Measurements from ENCODE around the gene ELP4. TPM values are rescaled to one million over a fixed set of nuclear protein-coding genes. Genes with fewer than 3 reads are reported as not detected.

Gene ELP4
- total and polyA plus RNA-seq, 2 experiments from 2014 or later: 16.6 to 28.7 TPM

- Histone ChIP-seq H3K36me3 (no peaks in the 10 kb centered on the region), H3K9me3 (ENCODE audit: low read depth) (no peaks in the 10 kb centered on the region), H3K4me3 (no peak overlapping the region), H3K27me3 (no peaks in the 10 kb centered on the region), H3K4me1 (ENCODE audit: low read depth) (no peaks in the 10 kb centered on the region), H3K27ac (no peak overlapping the region)
- no peak for DNase-seq (ENCODE audit: low read depth in 1 of 2, low spot score in 1 of 2)
- TF ChIP-seq, protein P1, sequence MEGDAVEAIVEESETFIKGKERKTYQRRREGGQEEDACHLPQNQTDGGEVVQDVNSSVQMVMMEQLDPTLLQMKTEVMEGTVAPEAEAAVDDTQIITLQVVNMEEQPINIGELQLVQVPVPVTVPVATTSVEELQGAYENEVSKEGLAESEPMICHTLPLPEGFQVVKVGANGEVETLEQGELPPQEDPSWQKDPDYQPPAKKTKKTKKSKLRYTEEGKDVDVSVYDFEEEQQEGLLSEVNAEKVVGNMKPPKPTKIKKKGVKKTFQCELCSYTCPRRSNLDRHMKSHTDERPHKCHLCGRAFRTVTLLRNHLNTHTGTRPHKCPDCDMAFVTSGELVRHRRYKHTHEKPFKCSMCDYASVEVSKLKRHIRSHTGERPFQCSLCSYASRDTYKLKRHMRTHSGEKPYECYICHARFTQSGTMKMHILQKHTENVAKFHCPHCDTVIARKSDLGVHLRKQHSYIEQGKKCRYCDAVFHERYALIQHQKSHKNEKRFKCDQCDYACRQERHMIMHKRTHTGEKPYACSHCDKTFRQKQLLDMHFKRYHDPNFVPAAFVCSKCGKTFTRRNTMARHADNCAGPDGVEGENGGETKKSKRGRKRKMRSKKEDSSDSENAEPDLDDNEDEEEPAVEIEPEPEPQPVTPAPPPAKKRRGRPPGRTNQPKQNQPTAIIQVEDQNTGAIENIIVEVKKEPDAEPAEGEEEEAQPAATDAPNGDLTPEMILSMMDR (IDR thresholded peaks at IDR 0.05; ENCODE audit: low read depth, low read length): no peak
Measured at GRCh38 chr11:31478223-31478590, 31.4 kb upstream of the ELP4 start.

- H3K4me3 ChIP-seq: no peak overlapping the region
- H3K9me3 ChIP-seq (ENCODE audit: low read depth): no peaks in the 10 kb centered on the region
- DNase-seq (ENCODE audit: low read depth in 1 of 2, low spot score in 1 of 2): no peak
- no peak overlapping the region for H3K27ac ChIP-seq
- H3K27me3 ChIP-seq: no peaks in the 10 kb centered on the region
- H3K4me1 ChIP-seq (ENCODE audit: low read depth): no peaks in the 10 kb centered on the region
- no peaks in the 10 kb centered on the region for H3K36me3 ChIP-seq
- TF ChIP-seq, protein P1 (IDR thresholded peaks at IDR 0.05; ENCODE audit: low read depth, low read length): no peak
Measured at GRCh38 chr11:31479066-31479465, 30.5 kb upstream of the ELP4 start.

DNA sequence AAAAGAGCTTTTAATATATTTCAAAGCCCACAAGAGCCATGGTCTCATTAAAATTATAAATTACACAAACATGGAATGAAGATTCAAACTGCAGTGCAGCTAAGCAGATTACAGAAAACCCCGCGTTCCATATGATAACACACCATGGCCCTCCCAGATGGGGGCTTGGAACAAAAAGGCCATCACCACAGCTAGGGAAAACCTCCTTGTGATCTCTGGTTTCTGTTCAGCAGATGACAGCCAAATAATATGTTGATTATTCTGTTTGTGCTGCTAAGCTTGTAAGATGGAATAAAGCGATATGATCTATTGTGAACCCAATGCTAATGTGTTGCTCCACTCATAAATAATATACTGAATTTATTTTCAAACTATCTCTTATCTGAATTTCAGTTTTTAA, 28.6 kb upstream of the ELP4 start:
- no peak overlapping the region for H3K27ac ChIP-seq
- peak in 1 of 2 donors; percentile 8 for DNase-seq (ENCODE audit: low read depth in 1 of 2, low spot score in 1 of 2)
- no peaks in the 10 kb centered on the region for H3K36me3 ChIP-seq
- no peak overlapping the region for H3K4me3 ChIP-seq
- TF ChIP-seq, protein P1 (IDR thresholded peaks at IDR 0.05; ENCODE audit: low read depth, low read length): no peak
- no peaks in the 10 kb centered on the region for H3K9me3 ChIP-seq (ENCODE audit: low read depth)
- no peaks in the 10 kb centered on the region for H3K4me1 ChIP-seq (ENCODE audit: low read depth)
- H3K27me3 ChIP-seq: no peaks in the 10 kb centered on the region

DNA sequence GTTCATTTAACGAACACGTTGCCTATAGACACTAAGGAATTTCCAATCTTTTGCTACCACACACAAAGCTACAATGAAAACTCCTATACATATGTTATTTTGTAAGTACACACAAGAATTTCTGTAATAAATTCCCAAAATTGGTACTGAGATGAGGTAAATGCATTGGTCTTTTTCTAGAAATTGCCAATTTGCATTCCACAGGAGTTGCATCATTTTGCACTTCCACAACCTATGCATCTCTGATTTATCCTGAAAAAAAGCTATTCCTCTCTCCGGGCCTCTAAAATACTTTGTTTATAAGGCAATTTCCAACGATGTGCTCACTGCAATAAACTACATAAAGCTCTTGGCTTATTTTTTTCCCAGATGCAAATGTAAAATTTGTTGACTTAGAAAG, 25.1 kb upstream of the ELP4 start:
- Histone ChIP-seq H3K27me3 (no peaks in the 10 kb centered on the region), H3K4me1 (ENCODE audit: low read depth) (no peaks in the 10 kb centered on the region), H3K27ac (no peak overlapping the region), H3K36me3 (peaks cover 3% of the 10 kb centered on the region), H3K9me3 (ENCODE audit: low read depth) (no peaks in the 10 kb centered on the region), H3K4me3 (no peak overlapping the region)
- TF ChIP-seq, protein P1 (IDR thresholded peaks at IDR 0.05; ENCODE audit: low read depth, low read length): no peak
- no peak for DNase-seq (ENCODE audit: low read depth in 1 of 2, low spot score in 1 of 2)

DNA sequence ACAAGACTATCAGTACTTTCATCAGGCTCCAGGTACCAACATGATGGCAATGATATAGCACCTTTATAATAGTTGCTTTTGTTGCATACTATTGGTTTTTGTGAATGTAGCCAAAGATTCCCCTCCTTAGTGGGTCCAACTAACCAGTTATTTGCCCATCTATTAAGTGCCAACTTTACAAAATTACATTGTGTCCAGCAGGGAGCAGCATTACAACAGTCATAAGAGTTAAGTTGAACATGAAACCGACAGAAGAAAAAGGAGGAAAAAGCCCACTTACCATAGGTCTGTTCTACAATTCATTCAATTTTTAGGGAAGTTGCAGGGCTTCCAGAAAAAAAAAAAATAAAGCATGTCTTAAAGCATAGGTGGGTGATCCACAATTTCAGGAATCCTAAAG, 21.7 kb upstream of the ELP4 start:
- peak; percentile 21 to 81 for DNase-seq (ENCODE audit: low read depth in 1 of 2, low spot score in 1 of 2)

More for the DNA sequence above, 21.7 kb upstream of the ELP4 start:
- Histone ChIP-seq H3K27ac (no peak overlapping the region), H3K9me3 (ENCODE audit: low read depth) (no peaks in the 10 kb centered on the region), H3K4me3 (no peak overlapping the region), H3K36me3 (peaks cover 3% of the 10 kb centered on the region), H3K4me1 (ENCODE audit: low read depth) (no peaks in the 10 kb centered on the region), H3K27me3 (no peaks in the 10 kb centered on the region)
- TF ChIP-seq, protein P1 (IDR thresholded peaks at IDR 0.05; ENCODE audit: low read depth, low read length): peak; percentile 53

All from cardiac muscle cell (in vitro differentiated cells and primary cell).